Left renal cortex interstitium (tissue), 4 donors: ENCODE data around the gene OSR1. TPM values are rescaled to one million over a fixed set of nuclear protein-coding genes. Genes with fewer than 3 reads are reported as not detected.
A peak's percentile ranks its signal among the peaks of the same experiment; 100 is the strongest.

Experiments used
- DNase-seq, 4 donors: peaks; one replicate each; pipeline ENCODE4 v3.0.0-alpha.2; 2013; ENCODE audit warnings: low read depth in 4 of 4, low spot score in 2 of 4, missing footprints in 1 of 4
- polyA plus RNA-seq, 4 donors: library from polyadenylated mRNA; unstranded; fragments of 120-200 nt; gene quantifications; one replicate each; pipeline ENCODE4 v1.2.1, GENCODE V29; 2013; ENCODE audit not compliant: insufficient read length in 4 of 4

Gene OSR1
- polyA plus RNA-seq, 4 donors, result 4.5 to 13.9 (median 10.2) TPM

GRCh38 chr2:19359456-19359855, 1.0 kb upstream of the OSR1 start:
- no peak for DNase-seq

GRCh38 chr2:19359021-19359357, 566 bp upstream of the OSR1 start:
- DNase-seq, result peak in 1 of 4 donors; percentile 32

GRCh38 chr2:19357402-19358241, 801 bp downstream of the OSR1 start:
- no peak for DNase-seq

- no peak for DNase-seq
Observed at GRCh38 chr2:19356545-19357401, 1.6 kb downstream of the OSR1 start.

GRCh38 chr2:19355931-19356544, 2.4 kb downstream of the OSR1 start:
- DNase-seq, result no peak

- no peak for DNase-seq
Observed at GRCh38 chr2:19355416-19355821, 3.0 kb downstream of the OSR1 start.

- no peak for DNase-seq
Observed at GRCh38 chr2:19355014-19355405, 3.4 kb downstream of the OSR1 start.

- DNase-seq, result no peak
Observed at GRCh38 chr2:19353721-19354050, 4.7 kb downstream of the OSR1 start.

- no peak for DNase-seq
Observed at GRCh38 chr2:19352946-19353720, 5.3 kb downstream of the OSR1 start.

- DNase-seq, result no peak
Observed at GRCh38 chr2:19351899-19352697, 6.3 kb downstream of the OSR1 start.

- no peak for DNase-seq
Observed at GRCh38 chr2:19351499-19351898, 6.9 kb downstream of the OSR1 start.

- DNase-seq, result no peak
Observed at GRCh38 chr2:19350678-19351401, 7.6 kb downstream of the OSR1 start.

GRCh38 chr2:19349911-19350677, 8.3 kb downstream of the OSR1 start:
- no peak for DNase-seq

GRCh38 chr2:19348692-19349091, 9.7 kb downstream of the OSR1 start:
- DNase-seq, result no peak

GRCh38 chr2:19347619-19348562, 10.5 kb downstream of the OSR1 start:
- DNase-seq, result peak; percentile 92 to 94 (median 93)

GRCh38 chr2:19346983-19347618, 11.3 kb downstream of the OSR1 start:
- no peak for DNase-seq

GRCh38 chr2:19337742-19338141, 20.7 kb downstream of the OSR1 start:
- DNase-seq, result no peak
